ENCODE measurements around the gene THPO.

- TF ChIP-seq CBFB (CRISPR knock-in tag; IDR thresholded peaks at IDR 0.05) (no peak), ZKSCAN1 (IDR thresholded peaks at IDR 0.05; ENCODE audit: low read depth, low read length) (no peak), KDM1A (IDR thresholded peaks at IDR 0.05) (no peak), XRCC4 (IDR thresholded peaks at IDR 0.05; ENCODE audit: extremely low read depth, insufficient read depth, insufficient read length) (no peak), BDP1 (IDR thresholded peaks at IDR 0.05; ENCODE audit: insufficient read depth, insufficient read length) (no peak), RAD51 (IDR thresholded peaks at IDR 0.05; ENCODE audit: borderline replicate concordance, low read depth) (no peak), ZNF143 (CRISPR knock-in tag; IDR thresholded peaks at IDR 0.05) (no peak), CREB3 (tag; conservative IDR thresholded peaks at IDR 0.05; ENCODE audit: low read depth) (no peak), FOXM1 (IDR thresholded peaks at IDR 0.05; ENCODE audit: low read depth) (no peak), FOXM1 (CRISPR knock-in tag; IDR thresholded peaks at IDR 0.05; ENCODE audit: low read depth) (no peak)
- TF ChIP-seq, protein P1, sequence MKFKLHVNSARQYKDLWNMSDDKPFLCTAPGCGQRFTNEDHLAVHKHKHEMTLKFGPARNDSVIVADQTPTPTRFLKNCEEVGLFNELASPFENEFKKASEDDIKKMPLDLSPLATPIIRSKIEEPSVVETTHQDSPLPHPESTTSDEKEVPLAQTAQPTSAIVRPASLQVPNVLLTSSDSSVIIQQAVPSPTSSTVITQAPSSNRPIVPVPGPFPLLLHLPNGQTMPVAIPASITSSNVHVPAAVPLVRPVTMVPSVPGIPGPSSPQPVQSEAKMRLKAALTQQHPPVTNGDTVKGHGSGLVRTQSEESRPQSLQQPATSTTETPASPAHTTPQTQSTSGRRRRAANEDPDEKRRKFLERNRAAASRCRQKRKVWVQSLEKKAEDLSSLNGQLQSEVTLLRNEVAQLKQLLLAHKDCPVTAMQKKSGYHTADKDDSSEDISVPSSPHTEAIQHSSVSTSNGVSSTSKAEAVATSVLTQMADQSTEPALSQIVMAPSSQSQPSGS (CRISPR knock-in tag; IDR thresholded peaks at IDR 0.05): no peak
Measured at GRCh38 chr3:184389384-184389783, 11.4 kb upstream of the THPO start.

Measured in K562 (cell line).